ENCODE data around the gene NINJ1.

NINJ1 gene

DNA sequence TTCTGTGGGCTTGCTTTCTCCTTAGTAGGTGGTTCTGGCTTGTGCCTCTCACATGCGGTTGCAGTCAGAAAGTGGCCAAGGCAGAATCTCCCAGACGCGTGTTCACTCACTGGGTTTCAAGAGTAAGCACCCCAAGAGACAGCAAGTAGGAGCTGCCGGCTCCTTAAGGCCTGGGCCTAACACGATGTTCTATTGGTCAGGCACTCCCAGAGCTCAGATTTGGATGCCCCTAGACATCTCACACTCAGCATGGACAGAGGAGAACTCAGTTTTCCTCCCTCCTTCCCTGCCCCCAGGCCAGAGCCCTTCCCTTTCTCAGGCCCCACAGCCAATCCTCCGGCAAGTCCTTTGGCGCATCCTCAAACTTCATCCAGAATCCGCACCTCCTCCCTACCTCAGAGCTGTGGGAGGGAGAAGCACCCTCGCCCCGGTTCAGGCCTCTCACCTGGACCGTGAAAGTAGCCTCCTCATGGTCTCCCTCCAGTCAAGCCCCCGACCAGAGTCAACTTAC, 44.5 kb downstream of the NINJ1 start:
- Histone ChIP-seq H3K79me2 (ENCODE audit: insufficient read depth, low read length) (no peaks in the 10 kb centered on the region), H3K4me2 (ENCODE audit: low read length) (no peak overlapping the region), H3F3A (ENCODE audit: insufficient read depth, low read length) (no peaks in the 10 kb centered on the region), H2AFZ (ENCODE audit: low read length) (no peak overlapping the region), H3K36me3 (ENCODE audit: insufficient read depth, low read length) (peaks cover 28% of the 10 kb centered on the region), H3K27me3 (ENCODE audit: insufficient read depth, low read length) (no peaks in the 10 kb centered on the region), H3K9me2 (ENCODE audit: low read depth, low read length) (no peaks in the 10 kb centered on the region), H3K4me1 (ENCODE audit: insufficient read depth, low read length, severe bottlenecking) (peaks cover 50% of the 10 kb centered on the region), H3K9ac (ENCODE audit: low read length) (no peak overlapping the region), H3K4me3 (ENCODE audit: low read depth, low read length, poor library complexity, severe bottlenecking) (no peak overlapping the region), H4K20me1 (ENCODE audit: insufficient read depth, low read length) (no peaks in the 10 kb centered on the region), H3K27ac (ENCODE audit: low read depth, low read length, poor library complexity, severe bottlenecking) (no peak overlapping the region), H3K9me3 (ENCODE audit: low read length) (no peaks in the 10 kb centered on the region)
- TF ChIP-seq, protein P1, sequence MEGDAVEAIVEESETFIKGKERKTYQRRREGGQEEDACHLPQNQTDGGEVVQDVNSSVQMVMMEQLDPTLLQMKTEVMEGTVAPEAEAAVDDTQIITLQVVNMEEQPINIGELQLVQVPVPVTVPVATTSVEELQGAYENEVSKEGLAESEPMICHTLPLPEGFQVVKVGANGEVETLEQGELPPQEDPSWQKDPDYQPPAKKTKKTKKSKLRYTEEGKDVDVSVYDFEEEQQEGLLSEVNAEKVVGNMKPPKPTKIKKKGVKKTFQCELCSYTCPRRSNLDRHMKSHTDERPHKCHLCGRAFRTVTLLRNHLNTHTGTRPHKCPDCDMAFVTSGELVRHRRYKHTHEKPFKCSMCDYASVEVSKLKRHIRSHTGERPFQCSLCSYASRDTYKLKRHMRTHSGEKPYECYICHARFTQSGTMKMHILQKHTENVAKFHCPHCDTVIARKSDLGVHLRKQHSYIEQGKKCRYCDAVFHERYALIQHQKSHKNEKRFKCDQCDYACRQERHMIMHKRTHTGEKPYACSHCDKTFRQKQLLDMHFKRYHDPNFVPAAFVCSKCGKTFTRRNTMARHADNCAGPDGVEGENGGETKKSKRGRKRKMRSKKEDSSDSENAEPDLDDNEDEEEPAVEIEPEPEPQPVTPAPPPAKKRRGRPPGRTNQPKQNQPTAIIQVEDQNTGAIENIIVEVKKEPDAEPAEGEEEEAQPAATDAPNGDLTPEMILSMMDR (IDR thresholded peaks at IDR 0.05; ENCODE audit: low read length), result no peak
- no peak for TF ChIP-seq EZH2 (IDR thresholded peaks at IDR 0.05; ENCODE audit: borderline replicate concordance, low read length)

DNA sequence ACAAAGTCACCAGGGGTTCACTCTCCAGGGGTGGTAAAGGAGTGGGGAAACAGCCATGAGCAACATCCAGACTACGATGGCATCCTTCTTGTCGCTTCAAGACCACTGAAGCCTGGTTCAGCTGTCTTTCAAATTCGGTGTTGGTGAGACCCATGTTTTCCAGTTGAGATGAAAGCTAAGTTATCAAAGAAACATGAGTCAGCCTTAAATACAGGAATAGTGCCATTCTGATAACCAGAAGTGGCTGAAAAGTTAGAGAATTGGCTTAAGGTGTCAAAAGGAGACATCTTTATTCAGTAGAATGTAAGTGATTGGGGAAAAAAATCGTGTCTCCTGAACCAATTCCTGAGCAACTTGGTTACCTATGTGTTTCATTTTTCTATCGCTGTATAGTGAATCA, 45.0 kb downstream of the NINJ1 start:
- peaks cover 33% of the 10 kb centered on the region for H3K36me3 ChIP-seq (ENCODE audit: insufficient read depth, low read length)
- no peak overlapping the region for H2AFZ ChIP-seq (ENCODE audit: low read length)
- no peaks in the 10 kb centered on the region for H4K20me1 ChIP-seq (ENCODE audit: insufficient read depth, low read length)
- no peaks in the 10 kb centered on the region for H3F3A ChIP-seq (ENCODE audit: insufficient read depth, low read length)
- no peaks in the 10 kb centered on the region for H3K9me3 ChIP-seq (ENCODE audit: low read length)
- H3K27ac ChIP-seq (ENCODE audit: low read depth, low read length, poor library complexity, severe bottlenecking), result peak overlapping the region; percentile 1
- H3K4me3 ChIP-seq (ENCODE audit: low read depth, low read length, poor library complexity, severe bottlenecking), result no peak overlapping the region
- no peaks in the 10 kb centered on the region for H3K9me2 ChIP-seq (ENCODE audit: low read depth, low read length)
- no peaks in the 10 kb centered on the region for H3K79me2 ChIP-seq (ENCODE audit: insufficient read depth, low read length)
- TF ChIP-seq, protein P1 (IDR thresholded peaks at IDR 0.05; ENCODE audit: low read length), result no peak
- no peak for TF ChIP-seq EZH2 (IDR thresholded peaks at IDR 0.05; ENCODE audit: borderline replicate concordance, low read length)
- H3K9ac ChIP-seq (ENCODE audit: low read length), result no peak overlapping the region
- peaks cover 45% of the 10 kb centered on the region for H3K4me1 ChIP-seq (ENCODE audit: insufficient read depth, low read length, severe bottlenecking)
- H3K27me3 ChIP-seq (ENCODE audit: insufficient read depth, low read length), result no peaks in the 10 kb centered on the region
- no peak overlapping the region for H3K4me2 ChIP-seq (ENCODE audit: low read length)

DNA sequence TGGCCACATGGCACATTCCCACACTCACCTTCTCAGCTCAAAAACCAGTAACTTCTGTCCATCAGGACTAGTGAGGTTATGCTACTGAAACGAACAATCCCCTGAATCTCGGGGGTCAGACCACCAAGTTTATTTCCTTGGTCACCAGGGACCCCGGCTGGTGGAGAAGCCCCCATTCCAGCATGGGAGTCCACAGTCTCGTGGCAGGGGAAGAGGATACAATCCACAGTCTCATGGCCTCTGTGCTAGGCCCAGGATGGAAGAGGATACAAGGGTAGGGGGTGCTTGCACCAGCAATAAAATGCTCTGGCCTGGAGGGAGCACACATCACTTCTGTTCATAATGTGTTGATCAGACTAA, 45.4 kb downstream of the NINJ1 start:
- H3K4me1 ChIP-seq (ENCODE audit: insufficient read depth, low read length, severe bottlenecking), result peaks cover 41% of the 10 kb centered on the region
- H3K9me3 ChIP-seq (ENCODE audit: low read length), result no peaks in the 10 kb centered on the region
- H3K79me2 ChIP-seq (ENCODE audit: insufficient read depth, low read length), result no peaks in the 10 kb centered on the region
- no peak for TF ChIP-seq EZH2 (IDR thresholded peaks at IDR 0.05; ENCODE audit: borderline replicate concordance, low read length)
- TF ChIP-seq, protein P1 (IDR thresholded peaks at IDR 0.05; ENCODE audit: low read length), result no peak
- no peaks in the 10 kb centered on the region for H3F3A ChIP-seq (ENCODE audit: insufficient read depth, low read length)
- no peak overlapping the region for H2AFZ ChIP-seq (ENCODE audit: low read length)
- no peaks in the 10 kb centered on the region for H3K9me2 ChIP-seq (ENCODE audit: low read depth, low read length)
- no peak overlapping the region for H3K4me2 ChIP-seq (ENCODE audit: low read length)
- no peak overlapping the region for H3K9ac ChIP-seq (ENCODE audit: low read length)
- no peaks in the 10 kb centered on the region for H3K27me3 ChIP-seq (ENCODE audit: insufficient read depth, low read length)
- peaks cover 37% of the 10 kb centered on the region for H3K36me3 ChIP-seq (ENCODE audit: insufficient read depth, low read length)
- no peak overlapping the region for H3K4me3 ChIP-seq (ENCODE audit: low read depth, low read length, poor library complexity, severe bottlenecking)
- H4K20me1 ChIP-seq (ENCODE audit: insufficient read depth, low read length), result no peaks in the 10 kb centered on the region
- H3K27ac ChIP-seq (ENCODE audit: low read depth, low read length, poor library complexity, severe bottlenecking), result peak overlapping the region; percentile 1

Measured in OCI-LY1 (cell line).